RWPE2 (cell line): ENCODE data around the gene INTS1.

Experiments
- ATAC-seq: fragments of 200-7000 bp; cut with Tn5 transposase; 3 replicates; pipeline ENCODE4 v1.9.1; 2021; ENCODE audit warnings: low read depth
- DNase-seq: peaks from one replicate; pipeline ENCODE4 v3.0.0-alpha.2; 2020; ENCODE audit warnings: low spot score
- H3K27ac ChIP-seq: fragments of 450-650 bp; 2 replicates; pipeline ENCODE4 v1.5.1; 2017; ENCODE audit warnings: mild to moderate bottlenecking; ENCODE audit not compliant: poor library complexity, severe bottlenecking
- H3K27me3 ChIP-seq: fragments of 250-450 bp; sonication (Bioruptor Pico); 2 replicates; pipeline ENCODE4 v1.5.1; 2021; ENCODE audit warnings: mild to moderate bottlenecking, moderate library complexity; ENCODE audit not compliant: insufficient read depth, poor library complexity, severe bottlenecking
- H3K36me3 ChIP-seq: fragments of 250-450 bp; sonication (Bioruptor Pico); 2 replicates; pipeline ENCODE4 v1.5.1; 2020; ENCODE audit warnings: low read depth, mild to moderate bottlenecking, moderate library complexity
- H3K4me1 ChIP-seq: fragments of 250-450 bp; sonication (Bioruptor Pico); 2 replicates; pipeline ENCODE4 v1.5.1; 2021; ENCODE audit warnings: mild to moderate bottlenecking, moderate library complexity; ENCODE audit not compliant: insufficient read depth, poor library complexity, severe bottlenecking
- H3K4me3 ChIP-seq: fragments of 250-450 bp; sonication (Bioruptor Pico); 2 replicates; pipeline ENCODE4 v1.5.1; 2021; ENCODE audit warnings: mild to moderate bottlenecking, moderate library complexity; ENCODE audit not compliant: severe bottlenecking
- H3K9me3 ChIP-seq: fragments of 250-450 bp; sonication (Bioruptor Pico); 2 replicates; pipeline ENCODE4 v1.5.1; 2021; ENCODE audit warnings: mild to moderate bottlenecking, moderate library complexity; ENCODE audit not compliant: severe bottlenecking
- TF ChIP-seq, protein P1 (sequence below): fragments of 450-650 bp; IDR thresholded peaks from one replicate; pipeline ENCODE4 v1.5.1; 2017; ENCODE audit warnings: mild to moderate bottlenecking, moderate library complexity; ENCODE audit not compliant: poor library complexity, severe bottlenecking

INTS1 gene

DNA sequence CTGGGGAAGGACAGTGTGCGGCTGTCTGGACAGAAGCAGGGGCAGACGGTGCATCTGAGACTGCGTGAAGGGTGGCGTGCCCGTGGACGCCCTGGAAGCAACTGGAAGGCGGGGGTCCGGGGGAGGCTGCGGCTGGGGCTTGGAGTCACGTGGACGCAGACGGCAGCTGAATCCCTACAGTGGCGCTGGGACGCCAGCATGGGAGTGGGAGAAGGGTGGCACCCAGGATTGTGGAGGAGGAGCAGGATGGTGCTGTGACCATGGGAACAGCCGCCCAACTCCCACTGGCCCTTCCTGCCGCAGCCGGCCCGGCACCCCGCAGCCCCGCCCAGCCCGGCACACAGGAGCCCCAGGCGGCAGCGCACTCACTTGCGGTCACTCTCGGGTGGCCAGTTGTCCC lies 9.7 kb downstream of the INTS1 start:
- H3K27me3 ChIP-seq: no peaks in the 10 kb centered on the region
- no peak overlapping the region for H3K4me3 ChIP-seq
- TF ChIP-seq, protein P1, sequence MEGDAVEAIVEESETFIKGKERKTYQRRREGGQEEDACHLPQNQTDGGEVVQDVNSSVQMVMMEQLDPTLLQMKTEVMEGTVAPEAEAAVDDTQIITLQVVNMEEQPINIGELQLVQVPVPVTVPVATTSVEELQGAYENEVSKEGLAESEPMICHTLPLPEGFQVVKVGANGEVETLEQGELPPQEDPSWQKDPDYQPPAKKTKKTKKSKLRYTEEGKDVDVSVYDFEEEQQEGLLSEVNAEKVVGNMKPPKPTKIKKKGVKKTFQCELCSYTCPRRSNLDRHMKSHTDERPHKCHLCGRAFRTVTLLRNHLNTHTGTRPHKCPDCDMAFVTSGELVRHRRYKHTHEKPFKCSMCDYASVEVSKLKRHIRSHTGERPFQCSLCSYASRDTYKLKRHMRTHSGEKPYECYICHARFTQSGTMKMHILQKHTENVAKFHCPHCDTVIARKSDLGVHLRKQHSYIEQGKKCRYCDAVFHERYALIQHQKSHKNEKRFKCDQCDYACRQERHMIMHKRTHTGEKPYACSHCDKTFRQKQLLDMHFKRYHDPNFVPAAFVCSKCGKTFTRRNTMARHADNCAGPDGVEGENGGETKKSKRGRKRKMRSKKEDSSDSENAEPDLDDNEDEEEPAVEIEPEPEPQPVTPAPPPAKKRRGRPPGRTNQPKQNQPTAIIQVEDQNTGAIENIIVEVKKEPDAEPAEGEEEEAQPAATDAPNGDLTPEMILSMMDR: no peak
- H3K9me3 ChIP-seq: no peaks in the 10 kb centered on the region
- no peak overlapping the region for H3K27ac ChIP-seq
- ATAC-seq: no peak
- no peak for DNase-seq
- H3K4me1 ChIP-seq: no peaks in the 10 kb centered on the region
- H3K36me3 ChIP-seq: peaks cover 37% of the 10 kb centered on the region

DNA sequence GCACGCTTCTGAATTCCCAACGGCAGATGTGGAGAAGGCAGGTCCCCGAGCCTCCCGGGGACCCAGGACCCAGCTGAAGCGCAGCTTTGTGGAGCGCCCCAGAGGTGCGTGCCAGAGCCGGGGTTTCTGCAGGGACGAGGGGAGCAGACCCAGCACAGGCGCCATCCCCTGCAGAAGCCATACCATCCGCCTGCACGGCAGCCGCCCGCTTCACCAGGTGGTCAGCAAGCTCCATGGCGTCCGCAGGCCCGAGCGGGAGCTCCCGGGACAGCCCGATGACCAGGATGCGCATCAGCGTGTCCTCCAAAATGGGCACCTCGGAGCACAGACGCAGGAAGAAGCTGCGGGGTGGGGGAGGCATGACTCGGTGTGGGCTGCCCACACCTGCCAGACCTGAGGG lies 10.6 kb downstream of the INTS1 start:
- no peak for ATAC-seq
- Histone ChIP-seq H3K27me3 (no peaks in the 10 kb centered on the region), H3K4me3 (no peak overlapping the region), H3K27ac (no peak overlapping the region), H3K36me3 (peaks cover 43% of the 10 kb centered on the region), H3K4me1 (no peaks in the 10 kb centered on the region), H3K9me3 (no peaks in the 10 kb centered on the region)
- no peak for DNase-seq
- TF ChIP-seq, protein P1: no peak

DNA sequence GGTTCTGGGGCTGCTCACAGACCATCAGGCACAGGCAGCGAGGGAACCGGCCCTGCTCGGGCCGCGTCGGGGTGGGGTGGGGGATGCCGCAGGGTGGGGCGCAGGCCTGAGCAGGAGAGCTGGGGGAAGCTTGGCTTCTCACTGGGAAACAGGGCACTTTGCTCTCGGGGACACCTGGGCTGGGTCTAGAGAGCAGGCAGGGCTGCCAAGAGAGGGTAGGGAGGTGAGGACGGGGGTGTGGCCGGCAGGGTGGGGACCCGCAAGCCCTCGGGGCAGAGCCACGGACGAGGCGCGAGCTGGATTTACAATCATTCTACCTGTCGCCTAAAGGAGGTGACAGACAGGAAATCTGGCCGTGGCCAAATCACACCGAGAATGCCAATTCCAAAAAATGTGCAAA lies 11.1 kb downstream of the INTS1 start:
- DNase-seq: no peak
- H3K9me3 ChIP-seq: no peaks in the 10 kb centered on the region
- ATAC-seq: no peak
- peaks cover 42% of the 10 kb centered on the region for H3K36me3 ChIP-seq
- no peaks in the 10 kb centered on the region for H3K4me1 ChIP-seq
- H3K4me3 ChIP-seq: no peak overlapping the region
- no peak overlapping the region for H3K27ac ChIP-seq
- TF ChIP-seq, protein P1: no peak
- H3K27me3 ChIP-seq: no peaks in the 10 kb centered on the region

DNA sequence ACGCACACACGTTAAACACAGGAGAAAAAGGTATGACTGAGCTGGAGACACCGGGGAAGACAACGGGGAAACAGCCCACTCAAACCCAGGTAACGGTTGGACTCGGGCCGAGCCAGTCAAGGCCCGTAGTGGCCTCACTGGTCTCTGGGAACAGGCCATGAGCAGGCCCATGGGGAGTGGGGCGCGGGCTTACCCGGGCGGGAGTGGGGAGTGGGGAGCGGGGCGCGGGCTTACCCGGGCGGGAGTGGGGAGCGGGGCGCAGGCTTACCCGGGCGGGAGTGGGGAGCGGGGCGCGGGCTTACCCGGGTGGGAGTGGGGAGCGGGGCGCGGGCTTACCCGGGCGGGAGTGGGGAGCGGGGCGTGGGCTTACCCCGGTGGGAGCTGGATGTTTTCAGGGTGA lies 11.5 kb downstream of the INTS1 start:
- Histone ChIP-seq H3K36me3 (peaks cover 42% of the 10 kb centered on the region), H3K4me1 (no peaks in the 10 kb centered on the region), H3K9me3 (no peaks in the 10 kb centered on the region), H3K27me3 (no peaks in the 10 kb centered on the region), H3K4me3 (no peak overlapping the region), H3K27ac (no peak overlapping the region)
- TF ChIP-seq, protein P1: no peak
- ATAC-seq: no peak
- DNase-seq: no peak

DNA sequence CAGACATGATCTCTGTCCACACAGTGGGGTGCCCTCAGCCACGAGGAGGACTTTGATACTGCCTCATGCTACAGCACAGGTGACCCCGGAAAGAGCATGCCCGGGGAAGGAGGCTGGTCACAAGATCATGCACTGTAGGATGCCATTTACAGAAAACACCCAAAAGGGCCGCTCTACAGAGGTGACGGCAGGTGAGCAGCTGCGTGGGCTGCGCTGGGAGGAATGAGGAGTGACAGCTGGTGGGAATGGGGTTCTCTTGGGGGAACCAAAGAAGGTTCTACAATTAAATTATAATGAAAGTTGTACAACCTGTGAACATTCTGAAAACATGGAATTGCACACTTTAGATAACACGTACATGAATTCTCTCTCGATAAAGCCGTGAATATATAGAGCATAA lies 12.0 kb downstream of the INTS1 start:
- Histone ChIP-seq H3K9me3 (no peaks in the 10 kb centered on the region), H3K4me3 (no peak overlapping the region), H3K27ac (no peak overlapping the region), H3K4me1 (no peaks in the 10 kb centered on the region), H3K36me3 (peaks cover 40% of the 10 kb centered on the region), H3K27me3 (no peaks in the 10 kb centered on the region)
- TF ChIP-seq, protein P1: no peak
- ATAC-seq (no peak), DNase-seq (no peak)
